Brain microvascular endothelial cell (primary cell): ENCODE measurements around the gene CLDN5.

ENCODE experiments used
- DNase-seq: peaks from one replicate; pipeline ENCODE4 v3.0.0-alpha.2; 2020
- H3K27ac ChIP-seq: fragments of 250-450 bp; sonication (Bioruptor Pico); 2 replicates; pipeline ENCODE4 v1.5.1; 2020; ENCODE audit warnings: mild to moderate bottlenecking, moderate library complexity
- H3K27me3 ChIP-seq: fragments of 250-450 bp; sonication (Bioruptor Pico); replicated peaks from 2 replicates; pipeline ENCODE4 v1.5.1; 2020; ENCODE audit warnings: mild to moderate bottlenecking
- H3K36me3 ChIP-seq: fragments of 250-450 bp; sonication (Bioruptor Pico); replicated peaks from 2 replicates; pipeline ENCODE4 v1.5.1; 2020; ENCODE audit warnings: mild to moderate bottlenecking
- H3K4me3 ChIP-seq: 2 replicates; pipeline ENCODE4 v1.5.1; 2011; ENCODE audit warnings: low read depth, mild to moderate bottlenecking, control low read depth, low read length, moderate library complexity
- CTCF ChIP-seq: IDR thresholded peaks from 2 replicates; pipeline ENCODE4 v1.5.1; 2011; ENCODE audit warnings: low read depth, mild to moderate bottlenecking, moderate library complexity, low read length, control low read depth, inconsistent platforms; ENCODE audit errors: missing control alignments
- in situ Hi-C: cut with HindIII; loops from 2 replicates; pipeline ENCODE4 v1.10.0; 2017; ENCODE audit warnings: low sequenced_read_pairs, low pct_ligation_motif_present

CLDN5 gene

GRCh38 chr22:19509923-19510322 is 14.3 kb downstream of the CLDN5 start:
- H3K36me3 ChIP-seq = peaks cover 2% of the 10 kb centered on the region

GRCh38 chr22:19509191-19509590 is 15.0 kb downstream of the CLDN5 start:
- in situ Hi-C loops = no loop called here
- no peak overlapping the region for H3K4me3 ChIP-seq
- H3K27ac ChIP-seq = no peak overlapping the region
- peaks cover 2% of the 10 kb centered on the region for H3K36me3 ChIP-seq
- no peak for DNase-seq
- TF ChIP-seq CTCF = no peak
- H3K27me3 ChIP-seq = no peaks in the 10 kb centered on the region

More at GRCh38 chr22:19509923-19510322, 14.3 kb downstream of the CLDN5 start:
- Histone ChIP-seq H3K27me3 (no peaks in the 10 kb centered on the region), H3K27ac (no peak overlapping the region), H3K4me3 (no peak overlapping the region)
- no peak for TF ChIP-seq CTCF
- DNase-seq = no peak
- in situ Hi-C loops = no loop called here

- in situ Hi-C loops = no loop called here
- Histone ChIP-seq H3K27me3 (no peaks in the 10 kb centered on the region), H3K4me3 (no peak overlapping the region)
Observed at GRCh38 chr22:19508024-19508776, 16.0 kb downstream of the CLDN5 start.

GRCh38 chr22:19507534-19507861 is 16.7 kb downstream of the CLDN5 start:
- no peak for DNase-seq
- no peak for TF ChIP-seq CTCF
- no peaks in the 10 kb centered on the region for H3K27me3 ChIP-seq
- no peak overlapping the region for H3K4me3 ChIP-seq
- in situ Hi-C loops = no loop called here
- no peaks in the 10 kb centered on the region for H3K36me3 ChIP-seq
- H3K27ac ChIP-seq = no peak overlapping the region

More at GRCh38 chr22:19508024-19508776, 16.0 kb downstream of the CLDN5 start:
- Histone ChIP-seq H3K36me3 (peaks cover under 1% of the 10 kb centered on the region), H3K27ac (no peak overlapping the region)
- TF ChIP-seq CTCF = no peak
- no peak for DNase-seq

- Histone ChIP-seq H3K27ac (no peak overlapping the region), H3K36me3 (no peaks in the 10 kb centered on the region), H3K27me3 (no peaks in the 10 kb centered on the region), H3K4me3 (no peak overlapping the region)
- no peak for TF ChIP-seq CTCF
- in situ Hi-C loops = no loop called here
- no peak for DNase-seq
Observed at GRCh38 chr22:19506212-19506611, 18.0 kb downstream of the CLDN5 start.

GRCh38 chr22:19505735-19506126 is 18.5 kb downstream of the CLDN5 start:
- DNase-seq = no peak
- no peaks in the 10 kb centered on the region for H3K36me3 ChIP-seq
- TF ChIP-seq CTCF = no peak
- no peaks in the 10 kb centered on the region for H3K27me3 ChIP-seq
- no peak overlapping the region for H3K4me3 ChIP-seq
- no peak overlapping the region for H3K27ac ChIP-seq
- in situ Hi-C loops = no loop called here
